ENCODE data around the gene KLHL20. TPM values are rescaled to one million over a fixed set of nuclear protein-coding genes. Genes with fewer than 3 reads are reported as not detected.

The KLHL20 gene
- total and polyA plus RNA-seq, 2 donors from 2014 or later = 6.2 to 23.5 TPM

DNA sequence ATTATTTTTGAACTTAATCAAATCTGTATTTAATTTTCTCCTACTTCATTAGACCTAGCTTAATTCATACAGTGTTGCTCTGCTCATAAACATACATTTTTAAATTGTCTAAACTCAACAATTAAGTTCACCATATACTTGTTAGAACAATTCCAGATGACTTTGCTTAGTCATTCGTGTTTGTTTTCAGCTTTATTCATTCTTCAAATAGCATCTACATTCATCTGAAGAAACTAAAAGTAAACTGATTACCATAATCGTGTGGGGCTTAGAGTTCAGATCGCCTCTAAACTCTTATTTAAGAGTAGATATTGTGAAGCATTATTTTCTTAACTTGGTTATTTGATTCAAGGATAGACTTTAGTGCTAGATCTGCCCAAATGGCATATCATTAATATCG is 34.4 kb downstream of the KLHL20 start:
- H3K9me3 ChIP-seq (ENCODE audit: control insufficient read depth in 2 of 3, insufficient read depth in 1 of 3, low read length in 3 of 3) = no peaks in the 10 kb centered on the region
- no peak overlapping the region for H3K4me3 ChIP-seq (ENCODE audit: low read length in 3 of 3)
- no peaks in the 10 kb centered on the region for H3K27me3 ChIP-seq (ENCODE audit: control insufficient read depth, insufficient read depth, low read length)
- H3K9ac ChIP-seq (ENCODE audit: low read length in 3 of 3) = no peak overlapping the region
- no peak overlapping the region for H3K27ac ChIP-seq (ENCODE audit: low read depth in 2 of 2, low read length in 2 of 2)
- no peak for TF ChIP-seq CTCF (IDR thresholded peaks at IDR 0.05; ENCODE audit: borderline replicate concordance, extremely low read depth, insufficient read depth)
- H3K4me1 ChIP-seq (ENCODE audit: control insufficient read depth in 2 of 3, insufficient read depth in 2 of 3, low read depth in 1 of 3, low read length in 3 of 3) = peaks cover 0 to 3% (median 0%) of the 10 kb centered on the region in 3 donors
- H3K36me3 ChIP-seq (ENCODE audit: control insufficient read depth in 2 of 3, insufficient read depth in 3 of 3, low read length in 3 of 3) = peaks cover 2 to 14% (median 4%) of the 10 kb centered on the region in 3 donors
- DNase-seq (no peak), FAIRE-seq (no peak)
- intact Hi-C loops (cut with DNase I) = no loop called here

DNA sequence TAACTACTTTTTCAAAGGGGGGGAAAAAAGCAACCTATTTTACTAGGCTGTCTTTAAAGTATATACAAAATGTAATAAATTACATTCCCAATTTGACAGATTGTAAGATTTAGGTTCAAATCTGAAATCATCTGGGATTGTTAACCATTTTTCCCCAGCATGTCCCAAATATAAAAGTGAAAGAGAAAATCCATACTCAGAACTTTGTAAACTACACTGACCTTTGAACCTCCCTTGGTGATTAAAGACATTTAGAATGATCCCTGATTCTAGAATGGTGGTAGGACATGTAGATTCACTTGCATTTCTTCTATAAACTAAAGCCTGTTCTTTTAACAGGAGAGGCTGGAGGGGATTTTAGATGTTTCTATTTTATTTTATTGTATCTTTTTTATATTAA is 39.0 kb downstream of the KLHL20 start:
- Histone ChIP-seq H3K27ac (ENCODE audit: low read depth in 2 of 2, low read length in 2 of 2) (no peak overlapping the region), H3K4me1 (ENCODE audit: control insufficient read depth in 2 of 3, insufficient read depth in 2 of 3, low read depth in 1 of 3, low read length in 3 of 3) (no peaks in the 10 kb centered on the region), H3K27me3 (ENCODE audit: control insufficient read depth, insufficient read depth, low read length) (no peaks in the 10 kb centered on the region), H3K9me3 (ENCODE audit: control insufficient read depth in 2 of 3, insufficient read depth in 1 of 3, low read length in 3 of 3) (no peaks in the 10 kb centered on the region), H3K4me3 (ENCODE audit: low read length in 3 of 3) (no peak overlapping the region), H3K9ac (ENCODE audit: low read length in 3 of 3) (no peak overlapping the region), H3K36me3 (ENCODE audit: control insufficient read depth in 2 of 3, insufficient read depth in 3 of 3, low read length in 3 of 3) (peaks cover 12 to 39% (median 23%) of the 10 kb centered on the region in 3 donors)
- TF ChIP-seq CTCF (IDR thresholded peaks at IDR 0.05; ENCODE audit: borderline replicate concordance, extremely low read depth, insufficient read depth) = no peak
- intact Hi-C loops (cut with DNase I) = no loop called here
- DNase-seq (no peak), FAIRE-seq (no peak)

- H3K9ac ChIP-seq (ENCODE audit: low read length in 3 of 3) = no peak overlapping the region
- no peak for TF ChIP-seq CTCF (IDR thresholded peaks at IDR 0.05; ENCODE audit: borderline replicate concordance, extremely low read depth, insufficient read depth)
- no peaks in the 10 kb centered on the region for H3K4me1 ChIP-seq (ENCODE audit: control insufficient read depth in 2 of 3, insufficient read depth in 2 of 3, low read depth in 1 of 3, low read length in 3 of 3)
- H3K36me3 ChIP-seq (ENCODE audit: control insufficient read depth in 2 of 3, insufficient read depth in 3 of 3, low read length in 3 of 3) = peaks cover 13 to 38% (median 23%) of the 10 kb centered on the region in 3 donors
- H3K4me3 ChIP-seq (ENCODE audit: low read length in 3 of 3) = no peak overlapping the region
- intact Hi-C loops (cut with DNase I) = no loop called here
- H3K27ac ChIP-seq (ENCODE audit: low read depth in 2 of 2, low read length in 2 of 2) = no peak overlapping the region
- DNase-seq (no peak), FAIRE-seq (no peak)
- no peaks in the 10 kb centered on the region for H3K9me3 ChIP-seq (ENCODE audit: control insufficient read depth in 2 of 3, insufficient read depth in 1 of 3, low read length in 3 of 3)
- H3K27me3 ChIP-seq (ENCODE audit: control insufficient read depth, insufficient read depth, low read length) = no peaks in the 10 kb centered on the region
These were observed 42.9 kb downstream of the KLHL20 start for GRCh38 chr1:173757666-173758065.

DNA sequence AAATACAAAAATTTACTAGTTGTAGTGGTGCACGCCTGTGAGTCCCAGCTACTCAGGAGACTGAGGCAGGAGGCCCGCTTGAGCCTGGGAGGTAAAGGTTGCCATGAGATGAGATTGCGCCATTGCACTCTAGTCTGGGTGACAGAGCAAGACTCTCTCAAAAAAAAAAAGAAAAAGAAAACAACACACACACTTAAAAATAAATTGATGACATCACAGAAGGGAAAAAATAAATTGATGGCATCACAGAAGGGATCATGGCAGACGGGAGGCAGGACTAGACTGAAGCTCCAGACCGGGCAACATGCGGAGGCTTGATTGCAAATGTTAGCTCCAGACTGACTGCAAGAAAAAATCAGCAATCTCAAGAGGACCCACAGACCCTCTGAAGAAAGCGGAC is 43.3 kb downstream of the KLHL20 start:
- DNase-seq = no peak
- Histone ChIP-seq H3K4me1 (ENCODE audit: control insufficient read depth in 2 of 3, insufficient read depth in 2 of 3, low read depth in 1 of 3, low read length in 3 of 3) (no peaks in the 10 kb centered on the region), H3K9ac (ENCODE audit: low read length in 3 of 3) (no peak overlapping the region), H3K27ac (ENCODE audit: low read depth in 2 of 2, low read length in 2 of 2) (no peak overlapping the region), H3K9me3 (ENCODE audit: control insufficient read depth in 2 of 3, insufficient read depth in 1 of 3, low read length in 3 of 3) (no peaks in the 10 kb centered on the region), H3K4me3 (ENCODE audit: low read length in 3 of 3) (no peak overlapping the region), H3K27me3 (ENCODE audit: control insufficient read depth, insufficient read depth, low read length) (no peaks in the 10 kb centered on the region), H3K36me3 (ENCODE audit: control insufficient read depth in 2 of 3, insufficient read depth in 3 of 3, low read length in 3 of 3) (peaks cover 13 to 35% (median 22%) of the 10 kb centered on the region in 3 donors)
- no peak for TF ChIP-seq CTCF (IDR thresholded peaks at IDR 0.05; ENCODE audit: borderline replicate concordance, extremely low read depth, insufficient read depth)
- no peak for FAIRE-seq
- intact Hi-C loops (cut with DNase I) = no loop called here

All from kidney (tissue), 14 donors.